HG03565 (cell line): ENCODE results near the gene RPGRIP1L.

Experiments used
- ATAC-seq: cut with Tn5 transposase; IDR thresholded peaks from one replicate; pipeline ENCODE4 v1.9.1; 2021; ENCODE audit warnings: mild to moderate bottlenecking, moderate library complexity; ENCODE audit not compliant: unreplicated experiment

The RPGRIP1L gene

DNA sequence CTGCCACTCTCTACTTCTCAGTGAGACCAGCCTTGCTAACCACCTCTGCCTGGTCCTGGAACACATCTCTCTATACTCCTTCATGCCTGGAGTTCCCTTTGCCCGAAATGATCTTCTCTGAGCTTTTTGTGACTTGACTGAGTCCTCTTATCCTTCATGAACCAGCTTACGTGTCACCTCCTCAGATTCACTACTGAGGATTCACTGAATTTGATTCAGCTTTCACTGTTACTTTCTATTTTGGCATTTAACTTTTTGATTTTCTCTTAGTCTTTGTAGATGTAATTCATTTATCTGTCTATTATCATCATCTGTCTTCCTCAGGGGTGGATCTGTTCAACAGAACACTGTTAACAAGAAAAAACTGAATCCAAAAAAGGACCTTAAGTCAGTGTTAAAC, 95.6 kb downstream of the RPGRIP1L start:
- ATAC-seq = no peak

DNA sequence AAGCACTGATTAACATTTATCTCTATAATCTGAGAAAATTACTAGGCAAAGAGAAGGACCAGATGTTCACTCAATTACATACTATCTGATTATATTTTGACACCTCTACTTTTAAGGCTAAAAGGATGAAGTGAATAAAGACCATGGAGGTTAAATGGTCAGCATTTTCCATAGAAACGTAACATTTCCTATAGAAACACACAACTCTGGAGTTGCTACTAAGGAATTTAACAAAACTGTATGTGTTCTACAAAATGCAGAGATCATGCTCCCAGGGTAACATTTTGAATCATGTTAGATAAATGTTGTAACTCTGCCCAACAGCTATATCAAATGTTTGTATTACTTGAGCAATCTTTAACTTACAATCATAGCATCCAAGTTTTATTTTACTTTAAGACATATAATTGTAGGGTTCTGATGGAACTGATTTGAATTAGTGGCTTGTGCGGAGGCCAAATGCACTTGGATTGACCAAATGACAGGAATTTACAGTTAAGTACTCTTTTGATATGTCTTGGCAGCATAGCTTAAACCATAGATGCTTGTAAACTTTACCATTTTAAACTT, 97.7 kb downstream of the RPGRIP1L start:
- ATAC-seq = no peak

- ATAC-seq = no peak
These were observed 98.3 kb downstream of the RPGRIP1L start for GRCh38 chr16:53605356-53605755.

DNA sequence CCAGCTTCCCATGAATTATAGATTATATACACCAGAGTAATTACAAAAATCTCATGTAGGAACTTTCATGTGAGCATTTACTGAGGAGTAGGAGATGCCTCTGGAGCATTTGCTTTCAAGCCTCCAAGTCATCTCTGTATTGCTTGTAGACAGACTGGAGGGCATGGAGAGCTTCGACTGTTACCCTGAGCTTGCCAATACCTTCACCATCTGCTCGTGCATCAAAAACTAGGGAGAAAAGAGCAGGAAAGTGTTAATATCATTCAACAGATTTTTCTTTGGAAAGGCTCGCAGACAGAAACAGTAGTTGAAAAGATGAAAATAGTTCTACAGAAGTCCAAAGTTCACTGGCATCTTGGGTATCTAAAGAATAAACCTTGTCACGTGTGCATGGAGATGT, 101.7 kb downstream of the RPGRIP1L start:
- ATAC-seq = no peak

GRCh38 chr16:53600616-53601015, 103.0 kb downstream of the RPGRIP1L start:
- no peak for ATAC-seq

DNA sequence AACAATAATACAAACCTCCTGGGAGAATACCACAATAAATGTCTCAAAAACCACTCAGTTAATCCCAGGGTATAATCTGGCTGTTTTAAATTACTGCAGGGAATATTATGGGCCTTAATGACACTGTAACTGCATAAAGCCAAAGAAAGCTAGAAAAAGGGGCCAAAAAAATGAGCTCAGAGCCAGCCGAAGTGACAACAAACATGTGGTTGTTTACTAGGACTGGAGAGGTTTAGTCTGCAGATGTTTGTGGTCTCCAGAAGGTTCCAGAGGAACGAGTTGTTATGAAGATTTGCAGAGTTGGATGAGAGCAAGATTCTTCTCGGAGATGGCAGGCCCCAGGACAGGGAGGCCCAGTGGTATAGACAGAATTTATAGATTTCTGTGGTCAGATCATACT, 103.5 kb downstream of the RPGRIP1L start:
- ATAC-seq = no peak

- ATAC-seq = no peak
These were observed 104.1 kb downstream of the RPGRIP1L start for GRCh38 chr16:53599548-53599947.

GRCh38 chr16:53598511-53599275, 105.0 kb downstream of the RPGRIP1L start:
- ATAC-seq = no peak

- no peak for ATAC-seq
These were observed 105.9 kb downstream of the RPGRIP1L start for GRCh38 chr16:53597776-53598175.

DNA sequence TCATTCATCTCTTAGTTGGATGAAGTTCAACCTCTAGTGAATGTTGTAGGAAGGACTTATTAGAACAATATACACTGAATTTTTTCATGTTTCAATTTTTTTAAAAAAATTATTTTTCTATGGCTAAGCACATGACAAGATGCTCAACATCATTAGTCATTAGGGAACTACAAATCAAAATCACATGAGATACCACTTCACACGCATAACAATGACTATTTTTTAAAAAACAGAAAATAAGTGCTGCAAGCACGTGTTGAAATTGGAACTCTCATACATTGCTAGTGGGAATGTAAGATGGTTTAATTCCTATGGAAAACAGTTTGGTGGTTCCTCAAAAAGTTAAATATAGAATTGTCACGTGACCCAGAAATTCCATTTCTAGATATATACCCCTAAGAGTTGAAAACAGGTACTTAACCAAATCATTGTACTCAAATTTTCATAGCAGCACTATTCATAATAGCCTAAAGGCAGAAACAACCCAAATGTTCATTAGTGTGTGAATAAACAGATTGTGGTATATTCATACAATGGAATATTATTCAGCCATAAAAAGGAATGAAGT, 115.5 kb downstream of the RPGRIP1L start:
- no peak for ATAC-seq

DNA sequence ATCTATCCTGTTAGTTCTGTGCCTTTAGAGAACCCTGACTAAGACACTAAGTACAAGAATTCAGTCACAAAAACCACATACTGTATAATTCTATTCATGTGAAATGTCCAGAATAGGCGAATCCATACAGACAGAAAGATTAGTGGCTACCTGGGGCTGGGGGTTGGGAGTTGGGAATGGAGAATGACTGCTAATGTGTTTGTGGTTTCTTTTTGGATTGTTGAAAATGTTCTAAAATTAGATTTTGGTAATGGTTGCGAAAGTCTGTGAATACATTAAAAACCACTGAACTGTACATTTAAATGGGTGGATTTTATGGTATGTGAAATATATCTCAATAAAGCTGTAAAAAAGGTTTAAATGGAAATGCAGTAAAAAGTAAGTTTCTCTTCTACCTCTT, 120.3 kb downstream of the RPGRIP1L start:
- no peak for ATAC-seq

DNA sequence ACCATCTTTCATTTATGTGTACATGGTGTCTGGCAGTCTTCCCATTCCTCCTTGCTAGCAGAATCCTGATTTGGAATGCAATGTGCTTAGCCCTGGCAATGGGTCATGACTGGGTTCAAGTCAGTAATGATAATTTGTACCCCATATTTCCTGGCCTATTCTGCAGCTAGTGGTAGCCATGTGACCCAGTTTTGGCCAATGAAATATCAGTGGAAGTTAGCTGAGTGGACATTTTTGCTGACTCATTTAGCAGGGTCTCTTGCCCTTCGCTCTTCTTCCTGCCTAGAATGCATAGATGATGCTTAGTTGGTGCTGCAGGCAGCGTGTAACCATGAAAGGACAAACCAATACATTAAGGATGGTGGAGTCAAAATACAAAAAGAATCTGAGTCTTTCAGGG, 121.9 kb downstream of the RPGRIP1L start:
- ATAC-seq = no peak

GRCh38 chr16:53580038-53580802, 123.4 kb downstream of the RPGRIP1L start:
- no peak for ATAC-seq

GRCh38 chr16:53576904-53577303, 126.8 kb downstream of the RPGRIP1L start:
- no peak for ATAC-seq

DNA sequence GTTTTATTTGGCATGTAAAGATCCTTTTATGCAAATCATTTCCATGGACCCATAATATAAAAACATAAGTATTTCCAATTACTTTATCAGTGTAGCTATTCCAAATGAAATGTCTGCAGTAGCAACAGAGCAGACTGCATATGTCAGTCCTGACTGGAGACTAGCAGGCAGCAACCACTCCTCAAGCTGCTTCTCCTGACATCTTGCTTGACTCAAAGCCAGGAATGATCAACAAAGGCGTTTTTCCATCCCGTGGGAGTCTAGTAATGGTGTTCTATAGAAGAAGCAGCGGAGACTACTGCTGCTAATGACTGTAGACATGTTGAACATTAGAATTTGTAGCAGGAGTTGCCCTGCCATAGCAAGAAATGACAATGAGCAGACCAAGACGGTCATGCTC, 127.4 kb downstream of the RPGRIP1L start:
- no peak for ATAC-seq

GRCh38 chr16:53571763-53572162, 131.9 kb downstream of the RPGRIP1L start:
- no peak for ATAC-seq

- no peak for ATAC-seq
These were observed 137.0 kb downstream of the RPGRIP1L start for GRCh38 chr16:53566552-53567245.

- no peak for ATAC-seq
These were observed 138.3 kb downstream of the RPGRIP1L start for GRCh38 chr16:53565296-53565863.

DNA sequence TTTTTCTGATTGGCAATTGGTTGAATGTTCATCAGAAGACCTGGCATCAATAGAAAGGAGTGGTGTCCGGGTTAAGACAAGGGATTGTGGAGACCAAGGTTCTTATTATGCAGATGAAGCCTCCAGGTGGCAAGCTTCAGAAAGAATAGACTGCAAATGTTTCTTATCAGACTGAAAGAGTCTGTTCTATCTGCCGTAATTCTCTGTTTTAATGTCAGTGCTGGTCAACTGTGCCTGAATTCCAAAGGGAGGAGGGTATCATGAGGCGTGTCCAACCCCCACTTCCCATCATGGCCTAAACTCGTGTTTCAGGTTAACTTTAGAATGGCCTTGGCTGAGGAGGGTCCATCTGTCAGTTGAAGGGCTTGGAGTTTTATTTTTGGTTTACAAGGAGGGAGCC, 140.2 kb downstream of the RPGRIP1L start:
- no peak for ATAC-seq

GRCh38 chr16:53561101-53561888, 142.4 kb downstream of the RPGRIP1L start:
- no peak for ATAC-seq
